CD4-positive, alpha-beta T cell treated with Interleukin-4 for 1 hour (primary cell): ENCODE data around the gene CRMP1.

Source experiments
- DNase-seq, 2 donors: peaks; one replicate each; pipeline ENCODE4 v3.0.0-alpha.2; 2020 to 2022

CRMP1 gene

DNA sequence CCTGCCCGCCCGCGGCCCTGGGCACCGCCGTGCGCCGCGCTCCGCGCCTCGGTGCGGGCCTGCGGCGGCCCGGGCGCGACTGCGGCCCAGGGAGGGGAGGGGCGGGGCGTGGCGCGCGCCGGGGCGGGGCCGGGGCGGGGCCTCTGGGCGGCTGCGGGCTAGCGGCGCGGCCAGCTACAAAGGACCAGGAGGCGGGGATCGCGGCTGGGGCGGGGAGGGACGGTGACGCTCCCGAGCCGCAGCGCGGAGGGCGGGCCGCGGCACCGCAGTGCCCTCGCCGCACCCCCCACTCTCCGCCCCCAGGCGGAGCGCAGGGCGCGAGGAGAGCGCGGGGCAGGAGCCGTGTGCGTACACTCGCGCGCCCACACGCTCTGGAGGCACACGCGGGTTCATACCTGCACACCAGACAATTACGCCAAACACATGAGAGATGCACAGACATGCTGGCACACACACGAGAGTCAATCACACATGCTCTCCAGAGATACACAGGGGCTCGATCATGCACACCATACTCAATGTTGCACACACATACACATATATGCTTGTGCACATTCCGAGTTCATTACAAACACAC is at the start of gene CRMP1:
CRMP1 (minus strand) TSS at position 83 of the 577 bp plus-strand sequence. CDS start 117 bp downstream, outside the sequence.
- no peak for DNase-seq

DNA sequence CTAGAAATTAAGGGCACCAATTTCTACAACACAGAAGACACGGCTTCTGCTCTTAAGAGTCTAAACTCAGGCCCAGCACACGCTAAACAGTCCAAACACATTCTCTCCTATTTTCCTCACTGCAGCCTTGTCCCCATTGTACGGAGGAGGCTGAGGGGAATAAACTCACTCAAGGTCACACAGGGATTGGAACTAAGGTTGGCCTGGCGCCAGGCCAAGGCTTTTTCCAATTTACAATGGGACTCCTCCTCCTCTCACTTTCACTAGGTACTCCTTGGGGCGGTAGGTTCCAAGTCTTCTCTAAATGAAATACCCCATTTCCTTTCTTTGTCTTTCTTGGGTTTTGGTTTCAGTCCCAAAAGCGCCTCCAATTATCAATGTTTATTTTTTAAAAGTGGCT is 48.7 kb upstream of the CRMP1 start:
- DNase-seq: no peak

- DNase-seq: no peak
These were observed 47.8 kb upstream of the CRMP1 start for GRCh38 chr4:5940470-5941203.

DNA sequence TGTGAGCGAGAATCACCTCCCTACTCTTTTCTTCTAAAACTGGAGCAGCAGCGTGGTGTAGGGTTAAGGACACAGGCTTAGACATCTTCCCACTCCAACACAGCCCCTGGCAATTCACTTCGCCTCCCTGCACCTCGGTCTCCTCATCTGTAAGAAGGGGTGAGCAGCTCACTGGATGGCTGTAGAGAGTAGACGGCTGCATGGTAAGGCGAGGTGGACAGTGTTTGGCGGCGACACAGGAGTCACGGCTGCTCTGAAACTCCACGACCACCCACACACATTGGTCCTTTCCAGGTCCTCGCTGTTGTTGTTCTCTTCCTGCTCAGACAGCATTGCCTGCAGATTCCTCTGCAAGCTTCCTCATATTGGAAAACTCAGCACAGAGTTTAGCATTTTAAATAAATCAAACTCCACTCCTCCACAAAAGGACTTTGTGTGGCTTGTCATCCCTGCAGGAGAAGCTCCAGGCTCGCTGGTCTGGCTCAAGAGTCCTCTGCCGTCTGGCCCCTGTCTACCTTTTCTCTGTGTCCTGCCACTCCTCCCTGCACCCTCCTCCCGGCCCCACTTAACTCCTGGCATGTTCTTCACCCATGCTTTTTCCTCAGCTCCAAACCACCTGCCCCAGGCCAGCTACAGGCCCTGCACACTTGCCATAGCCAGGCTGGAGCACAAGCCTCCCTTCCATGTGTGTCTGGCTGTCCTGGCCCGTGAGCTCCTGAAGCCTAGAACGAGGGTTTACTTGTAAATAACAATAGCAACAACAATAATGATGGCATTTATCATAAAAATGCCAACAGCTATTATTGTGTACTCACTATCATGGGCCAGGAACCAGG is 41.3 kb upstream of the CRMP1 start:
- no peak for DNase-seq

GRCh38 chr4:5933116-5933515 is 40.2 kb upstream of the CRMP1 start:
- no peak for DNase-seq

- DNase-seq: no peak
These were observed 39.2 kb upstream of the CRMP1 start for GRCh38 chr4:5932035-5932568.

- no peak for DNase-seq
These were observed 38.6 kb upstream of the CRMP1 start for GRCh38 chr4:5931526-5931925.

DNA sequence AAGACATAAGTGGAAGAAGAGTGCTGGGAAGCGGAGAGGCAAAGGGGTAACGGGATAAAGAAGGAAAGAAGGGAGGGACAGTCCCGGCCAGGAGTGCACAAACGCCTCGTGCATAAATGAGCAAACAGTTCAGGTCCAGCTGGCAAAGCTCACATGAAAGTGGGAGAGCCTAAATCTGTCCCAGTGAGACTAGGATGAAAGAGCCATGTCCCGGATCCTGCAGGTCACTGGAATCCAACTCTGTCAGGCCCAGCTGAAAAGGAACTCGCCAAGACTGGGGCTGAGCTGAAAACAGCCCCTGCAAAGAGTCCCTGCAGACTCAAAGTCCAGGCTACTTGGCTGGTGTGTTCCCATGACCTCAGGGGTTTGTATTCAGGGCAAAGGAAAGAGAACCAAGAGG is 38.0 kb upstream of the CRMP1 start:
- DNase-seq: no peak

DNA sequence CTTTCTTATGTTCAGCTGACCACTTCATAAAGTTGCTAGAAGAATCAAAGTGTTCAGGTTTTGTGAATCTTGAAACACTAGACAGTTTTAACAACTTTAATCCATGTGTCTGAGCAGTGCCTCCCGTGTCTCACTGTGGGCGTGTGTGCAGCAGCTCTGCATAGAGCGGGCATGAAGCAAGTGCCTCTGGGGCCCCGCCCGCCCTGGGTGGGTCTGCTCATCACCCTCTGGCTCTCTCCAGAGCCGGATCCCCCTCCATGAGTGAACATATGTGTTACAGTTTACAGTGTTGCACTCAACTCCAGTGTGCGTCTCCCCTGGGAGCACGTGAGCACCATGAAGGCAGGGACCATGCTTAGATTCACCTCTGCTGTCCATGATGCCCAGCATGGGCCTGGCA is 37.6 kb upstream of the CRMP1 start:
- DNase-seq: no peak

DNA sequence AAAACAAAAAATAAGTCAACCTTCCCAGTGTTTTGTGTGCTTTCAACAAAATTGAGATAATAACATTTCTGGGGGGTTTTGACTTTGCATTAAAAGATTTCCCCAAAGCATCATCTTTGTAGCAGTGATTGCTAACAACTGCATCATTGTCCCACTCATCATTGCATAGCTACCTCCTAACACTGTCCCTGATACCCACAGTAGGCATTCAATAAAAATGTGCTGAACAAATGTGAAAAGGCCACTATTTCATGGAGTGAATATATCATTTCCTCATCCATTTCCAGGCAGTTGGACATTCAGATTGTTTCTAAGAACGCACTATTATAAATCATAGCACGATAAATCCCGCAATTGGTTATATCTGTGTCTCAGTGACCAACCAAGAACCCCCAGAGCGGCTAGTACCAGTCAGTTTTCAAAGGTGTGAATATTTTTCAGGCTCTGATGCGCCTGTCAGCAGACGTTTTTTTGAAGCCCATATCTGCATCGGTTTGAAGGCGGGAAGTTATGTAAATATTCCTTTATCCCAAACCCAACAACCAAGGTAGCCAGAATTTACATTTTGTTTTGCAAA is 36.0 kb upstream of the CRMP1 start:
- DNase-seq: no peak

- no peak for DNase-seq
These were observed 35.4 kb upstream of the CRMP1 start for GRCh38 chr4:5928274-5928673.

- DNase-seq: no peak
These were observed 34.9 kb upstream of the CRMP1 start for GRCh38 chr4:5927747-5928146.

GRCh38 chr4:5927116-5927515 is 34.2 kb upstream of the CRMP1 start:
- no peak for DNase-seq

GRCh38 chr4:5926598-5926997 is 33.7 kb upstream of the CRMP1 start:
- no peak for DNase-seq

DNA sequence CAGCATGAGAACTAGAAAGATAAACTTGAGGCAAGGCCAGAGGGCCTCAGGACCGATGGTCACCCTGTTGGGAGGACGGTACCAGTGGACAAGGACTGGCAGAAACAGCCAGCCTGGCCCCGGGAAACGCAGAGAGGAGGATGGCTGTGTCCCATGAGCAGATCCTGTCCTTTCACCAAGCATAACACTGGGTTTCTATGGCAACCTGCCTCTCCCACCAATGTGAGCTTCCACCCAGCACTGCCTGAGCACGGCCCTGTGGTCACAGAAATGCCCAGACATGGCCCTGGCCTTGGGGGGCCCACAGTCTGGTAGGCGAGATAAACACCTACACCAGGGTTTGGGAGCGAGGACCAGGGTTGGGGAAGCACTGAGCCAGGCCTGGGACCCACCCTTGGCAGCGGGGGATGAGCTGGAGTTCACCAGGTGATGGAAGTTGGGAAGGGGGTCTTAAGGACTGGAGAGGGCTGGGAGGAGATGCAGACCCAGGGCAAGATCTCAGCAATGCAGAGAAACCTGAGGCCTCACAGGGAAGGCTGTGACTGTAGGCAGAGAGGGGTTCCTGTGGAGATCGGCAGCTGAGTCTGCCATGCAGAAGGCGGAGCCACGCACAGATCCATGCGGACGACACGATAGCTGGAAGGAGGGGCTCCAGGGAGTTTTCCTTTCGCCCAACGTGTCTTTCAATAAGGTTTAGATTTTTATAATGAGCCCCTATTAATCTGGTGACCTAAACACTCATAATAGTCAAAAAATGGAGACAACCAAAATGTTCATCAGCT is 32.7 kb upstream of the CRMP1 start:
- no peak for DNase-seq

GRCh38 chr4:5924461-5925125 is 31.7 kb upstream of the CRMP1 start:
- no peak for DNase-seq

DNA sequence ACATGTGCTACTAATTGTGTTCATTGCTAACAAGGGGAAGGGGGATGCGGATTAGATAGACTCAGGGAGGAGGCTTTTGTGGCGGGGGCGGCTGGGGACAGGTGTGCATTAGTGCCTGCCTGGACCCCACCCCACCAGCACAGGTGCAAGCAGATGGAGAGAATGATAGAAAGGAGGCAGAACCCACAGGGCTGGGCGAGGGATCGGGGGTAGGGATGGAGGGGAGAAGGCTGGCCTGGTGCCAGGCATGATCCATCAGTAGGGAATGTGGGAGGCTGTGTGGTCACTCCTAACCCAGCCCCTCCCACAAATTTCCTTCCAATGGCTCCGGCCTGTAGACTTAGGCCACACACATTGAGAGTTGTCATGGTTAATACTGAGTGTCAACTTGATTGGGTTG is 30.5 kb upstream of the CRMP1 start:
- no peak for DNase-seq

DNA sequence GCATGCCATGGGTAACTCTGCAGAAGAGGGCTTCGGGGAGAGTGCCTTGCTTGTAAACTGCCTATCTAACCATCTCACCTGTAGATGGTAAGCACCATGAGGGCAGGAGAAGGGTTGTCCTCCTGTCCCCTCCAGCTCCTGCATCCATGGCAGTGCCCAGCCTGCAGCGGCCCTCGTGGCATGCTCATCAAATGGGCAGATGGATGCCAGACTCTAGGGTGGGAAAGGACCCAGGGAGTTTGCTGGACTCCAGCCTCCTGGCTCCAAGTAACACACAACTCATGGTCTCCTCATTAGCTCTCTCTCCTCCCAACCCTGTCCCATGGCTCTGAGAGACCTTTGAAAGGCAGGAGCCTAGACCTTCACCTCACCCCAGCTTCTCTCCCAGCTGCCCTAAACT is 29.7 kb upstream of the CRMP1 start:
- no peak for DNase-seq

DNA sequence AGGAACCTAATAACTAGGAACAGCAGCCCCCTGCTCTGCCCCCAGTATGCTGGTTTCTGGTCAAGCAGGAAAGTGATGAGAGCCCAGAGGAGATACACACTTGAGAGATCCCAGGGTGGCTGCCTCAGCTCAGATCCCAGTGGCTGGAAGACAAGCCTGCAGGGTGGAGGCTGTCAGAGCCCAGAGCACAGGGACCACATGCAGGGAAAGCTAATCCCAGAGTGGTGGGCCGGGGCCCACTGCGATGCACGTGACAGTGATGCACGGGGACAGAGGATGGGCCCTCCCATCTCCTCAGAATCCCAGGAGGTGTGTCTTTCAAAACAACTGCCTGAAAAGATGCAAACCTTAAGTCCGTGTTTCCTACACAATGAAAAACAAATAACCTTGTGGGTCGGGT is 29.1 kb upstream of the CRMP1 start:
- DNase-seq: no peak

DNA sequence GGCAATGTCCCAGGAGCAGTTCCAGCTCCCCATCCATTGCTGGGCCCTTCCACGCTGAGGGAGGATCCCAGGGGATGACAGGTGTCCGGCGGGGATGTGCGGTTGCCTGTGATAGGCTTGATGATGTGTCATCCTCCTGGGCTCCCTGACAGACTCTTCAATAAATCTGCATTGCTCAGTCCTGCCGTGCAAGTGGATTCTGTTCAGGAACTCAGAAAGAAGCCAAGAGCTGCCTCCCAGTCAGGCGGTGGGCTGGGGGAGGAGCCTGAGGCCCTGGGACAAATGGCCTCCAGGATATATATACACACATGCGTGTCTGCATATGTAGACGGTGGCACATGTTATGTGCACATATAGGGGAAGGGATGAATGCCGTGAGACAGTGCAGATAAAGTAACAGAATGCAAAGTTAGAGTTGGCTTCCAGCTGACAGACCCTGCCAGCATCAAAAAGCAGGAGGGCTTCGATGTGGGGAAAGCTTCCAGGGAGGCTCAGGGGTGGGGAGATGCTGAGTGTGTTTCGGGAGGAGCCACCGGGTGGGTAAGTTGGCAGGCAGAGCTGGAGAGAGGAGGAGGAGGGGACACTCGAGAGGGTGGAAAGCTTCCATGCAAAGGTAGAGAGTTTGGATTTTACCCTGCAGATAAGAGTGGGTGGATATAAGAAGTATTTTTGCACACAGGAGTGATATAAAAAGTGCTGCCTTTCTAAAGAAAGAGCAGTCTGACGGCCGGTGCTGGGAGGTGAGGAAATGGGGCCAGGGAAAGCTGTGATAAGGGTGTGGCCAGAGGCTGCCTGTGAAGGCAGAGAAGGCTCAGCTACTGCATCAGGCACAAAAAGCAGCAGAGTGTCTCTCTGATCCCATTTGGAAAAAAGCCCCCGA is 28.5 kb upstream of the CRMP1 start:
- no peak for DNase-seq

GRCh38 chr4:5919571-5919970 is 26.7 kb upstream of the CRMP1 start:
- no peak for DNase-seq
